GM23338 (cell line): ENCODE results near the gene DBF4B. TPM values are rescaled to one million over a fixed set of nuclear protein-coding genes. Genes with fewer than 3 reads are reported as not detected.

Experiments
- ATAC-seq: fragments of 200-7000 bp; cut with Tn5 transposase; 3 replicates; pipeline ENCODE4 v1.9.1; 2020
- DNase-seq: peaks from one replicate; pipeline ENCODE4 v3.0.0-alpha.2; 2015; ENCODE audit warnings: low spot score
- H2AFZ ChIP-seq: fragments of 200-600 bp; sonication (generic); 2 replicates; pipeline ENCODE4 v1.8.0; 2016; ENCODE audit warnings: antibody characterized with exemption, mild to moderate bottlenecking, moderate library complexity
- H3F3A ChIP-seq: fragments of 200-600 bp; sonication (generic); replicated peaks from 2 replicates; pipeline ENCODE4 v1.8.0; 2017; ENCODE audit warnings: antibody characterized with exemption, mixed run types, low read depth
- H3K27ac ChIP-seq: fragments of 200-600 bp; sonication (generic); 2 replicates; pipeline ENCODE4 v1.6.1; 2016; ENCODE audit warnings: low read depth
- H3K27me3 ChIP-seq: fragments of 200-600 bp; sonication (generic); 2 replicates; pipeline ENCODE4 v1.8.0; 2016; ENCODE audit warnings: mild to moderate bottlenecking, mixed run types, moderate library complexity; ENCODE audit not compliant: insufficient read depth
- H3K36me3 ChIP-seq: fragments of 200-600 bp; sonication (generic); 2 replicates; pipeline ENCODE4 v1.8.0; 2016; ENCODE audit warnings: mild to moderate bottlenecking; ENCODE audit not compliant: insufficient read depth
- H3K4me1 ChIP-seq: fragments of 200-600 bp; sonication (generic); 2 replicates; pipeline ENCODE4 v1.8.0; 2016; ENCODE audit warnings: mild to moderate bottlenecking, moderate library complexity; ENCODE audit not compliant: insufficient read depth
- H3K4me2 ChIP-seq: fragments of 200-600 bp; sonication (generic); 2 replicates; pipeline ENCODE4 v1.7.1; 2017; ENCODE audit warnings: mixed run types
- H3K4me3 ChIP-seq: fragments of 200-600 bp; sonication (generic); 2 replicates; pipeline ENCODE4 v1.6.1; 2016; ENCODE audit warnings: mixed run types
- H3K79me2 ChIP-seq: fragments of 200-600 bp; sonication (generic); replicated peaks from 2 replicates; pipeline ENCODE4 v1.8.0; 2017; ENCODE audit warnings: mild to moderate bottlenecking; ENCODE audit not compliant: insufficient read depth
- H3K9me2 ChIP-seq: fragments of 200-600 bp; sonication (generic); 2 replicates; pipeline ENCODE4 v1.8.0; 2017; ENCODE audit not compliant: insufficient read depth
- H4K20me1 ChIP-seq: fragments of 200-600 bp; sonication (generic); replicated peaks from 2 replicates; pipeline ENCODE4 v1.8.0; 2017; ENCODE audit warnings: mild to moderate bottlenecking; ENCODE audit not compliant: insufficient read depth
- H3K27ac Mint-ChIP-seq: 2 replicates; pipeline ENCODE4 v1.8.0; 2020; ENCODE audit warnings: inconsistent platforms, mild to moderate bottlenecking, moderate library complexity, mixed read lengths
- H3K27me3 Mint-ChIP-seq: 3 replicates; pipeline ENCODE4 v1.8.0; 2022; ENCODE audit warnings: low read depth, mild to moderate bottlenecking, moderate library complexity, mixed read lengths, inconsistent platforms; ENCODE audit not compliant: insufficient read depth, poor library complexity
- H3K36me3 Mint-ChIP-seq: 3 replicates; pipeline ENCODE4 v1.8.0; 2021; ENCODE audit warnings: low read depth, mild to moderate bottlenecking, inconsistent platforms, moderate library complexity, mixed read lengths
- H3K4me1 Mint-ChIP-seq: 3 replicates; pipeline ENCODE4 v1.8.0; 2020; ENCODE audit warnings: mild to moderate bottlenecking, inconsistent platforms, mixed read lengths
- H3K4me3 Mint-ChIP-seq: 3 replicates; pipeline ENCODE4 v1.8.0; 2021; ENCODE audit warnings: moderate library complexity, mild to moderate bottlenecking, inconsistent platforms, mixed read lengths
- H3K9me3 Mint-ChIP-seq: 3 replicates; pipeline ENCODE4 v1.8.0; 2020; ENCODE audit warnings: moderate library complexity, mild to moderate bottlenecking, inconsistent platforms, mixed read lengths
- CREB1 ChIP-seq: fragments of 250-450 bp; sonication (Bioruptor Pico); IDR thresholded peaks from 2 replicates; pipeline ENCODE4 v1.5.0; 2020; ENCODE audit warnings: low read depth, mild to moderate bottlenecking, moderate library complexity
- CTCF ChIP-seq, 2 experiments: fragments of 200-600 bp in 1 of 2; sonication (generic) in 1 of 2; conservative IDR thresholded peaks; 2 replicates each; pipeline versions ENCODE4 v1.5.1 to v1.6.1; 2016 to 2017; ENCODE audit warnings: antibody characterized with exemption in 2 of 2, low read depth in 2 of 2, mild to moderate bottlenecking in 2 of 2, moderate library complexity in 1 of 2
- ETS1 ChIP-seq: IDR thresholded peaks from 2 replicates; pipeline ENCODE4 v1.6.1; 2016; ENCODE audit warnings: antibody characterized with exemption
- EZH2 ChIP-seq: fragments of 200-600 bp; sonication (generic); IDR thresholded peaks from one replicate; pipeline ENCODE4 v1.8.0; 2017; ENCODE audit warnings: antibody characterized with exemption, mild to moderate bottlenecking, low read depth; ENCODE audit not compliant: unreplicated experiment
- EZH2phosphoT487 ChIP-seq: fragments of 200-600 bp; sonication (generic); IDR thresholded peaks from one replicate; pipeline ENCODE4 v1.8.1; 2018; ENCODE audit warnings: antibody characterized with exemption; ENCODE audit not compliant: unreplicated experiment
- JUNB ChIP-seq: IDR thresholded peaks from one replicate; pipeline ENCODE4 v1.6.1; 2016; ENCODE audit warnings: antibody characterized with exemption; ENCODE audit not compliant: unreplicated experiment
- NANOG ChIP-seq: IDR thresholded peaks from 2 replicates; pipeline ENCODE4 v1.6.1; 2016; ENCODE audit warnings: antibody characterized with exemption, borderline replicate concordance
- POLR2AphosphoS5 ChIP-seq: IDR thresholded peaks from 2 replicates; pipeline ENCODE4 v1.6.1; 2016; ENCODE audit warnings: antibody characterized with exemption, low read depth
- STAT1 ChIP-seq: IDR thresholded peaks from one replicate; pipeline ENCODE4 v1.6.1; 2016; ENCODE audit warnings: antibody characterized with exemption; ENCODE audit not compliant: unreplicated experiment
- ZNF114 ChIP-seq: fragments of 250-450 bp; sonication (Bioruptor Pico); IDR thresholded peaks from 2 replicates; pipeline ENCODE4 v1.5.0; 2020; ENCODE audit warnings: mild to moderate bottlenecking, moderate library complexity
- ZNF331 ChIP-seq: fragments of 250-450 bp; sonication (Bioruptor Pico); IDR thresholded peaks from 2 replicates; pipeline ENCODE4 v1.5.0; 2020; ENCODE audit warnings: low read depth, mild to moderate bottlenecking, moderate library complexity
- polyA plus RNA-seq: library from polyadenylated mRNA; unstranded; fragments of >200 nt; fragmentation: Nextera tagmentation; extraction: Ambion mirVana; gene quantifications from 2 replicates; pipeline ENCODE4 v1.2.1, GENCODE V29; 2016
- total RNA-seq: library from RNA; depleted of rRNA; stranded (reverse); fragments of >200 nt; shearing (Covaris generic); gene quantifications from 2 replicates; pipeline ENCODE4 v1.2.3, GENCODE V29; 2014
- TF ChIP-seq, protein P1 (sequence below): fragments of 250-450 bp; sonication (Bioruptor Pico); IDR thresholded peaks from 2 replicates; pipeline ENCODE4 v1.5.0; 2020; ENCODE audit warnings: mild to moderate bottlenecking, moderate library complexity
- TF ChIP-seq, protein P2 (sequence below): IDR thresholded peaks from one replicate; pipeline ENCODE4 v1.6.1; 2018; ENCODE audit warnings: antibody characterized with exemption; ENCODE audit not compliant: unreplicated experiment

Gene DBF4B
- total and polyA plus RNA-seq, 2 experiments from 2014 or later, result 9.9 to 16.4 TPM

GRCh38 chr17:44787271-44787940 lies 78.9 kb downstream of the DBF4B start:
- Histone ChIP-seq H3K36me3 (no peaks in the 10 kb centered on the region), H3K27me3 (no peaks in the 10 kb centered on the region), H3K9me2 (no peaks in the 10 kb centered on the region), H3K79me2 (no peaks in the 10 kb centered on the region), H2AFZ (no peak overlapping the region), H3F3A (0 out of 2 replicates have a peak, but pooled peaks cover 4% of the 10 kb centered on the region), H3K4me2 (no peak overlapping the region), H3K4me3 (no peak overlapping the region), H3K27ac (no peak overlapping the region), H3K4me1 (peaks cover 5% of the 10 kb centered on the region), H4K20me1 (no peaks in the 10 kb centered on the region)
- ATAC-seq, result peak; percentile 33
- Mint-ChIP-seq H3K27ac (no peak overlapping the region), H3K36me3 (no peaks in the 10 kb centered on the region), H3K4me1 (peaks cover 14% of the 10 kb centered on the region), H3K27me3 (peaks cover 9% of the 10 kb centered on the region), H3K4me3 (no peak overlapping the region), H3K9me3 (no peaks in the 10 kb centered on the region)
- TF ChIP-seq ETS1, result no peak
- no peak for TF ChIP-seq CREB1 (CRISPR knock-in tag)
- no peak for TF ChIP-seq ZNF331
- TF ChIP-seq POLR2AphosphoS5, result no peak
- no peak for TF ChIP-seq STAT1
- TF ChIP-seq EZH2phosphoT487, result no peak
- TF ChIP-seq CTCF (conservative IDR thresholded peaks at IDR 0.05; ENCODE audit: low read depth in 2 of 2), result no peak
- TF ChIP-seq, protein P1, sequence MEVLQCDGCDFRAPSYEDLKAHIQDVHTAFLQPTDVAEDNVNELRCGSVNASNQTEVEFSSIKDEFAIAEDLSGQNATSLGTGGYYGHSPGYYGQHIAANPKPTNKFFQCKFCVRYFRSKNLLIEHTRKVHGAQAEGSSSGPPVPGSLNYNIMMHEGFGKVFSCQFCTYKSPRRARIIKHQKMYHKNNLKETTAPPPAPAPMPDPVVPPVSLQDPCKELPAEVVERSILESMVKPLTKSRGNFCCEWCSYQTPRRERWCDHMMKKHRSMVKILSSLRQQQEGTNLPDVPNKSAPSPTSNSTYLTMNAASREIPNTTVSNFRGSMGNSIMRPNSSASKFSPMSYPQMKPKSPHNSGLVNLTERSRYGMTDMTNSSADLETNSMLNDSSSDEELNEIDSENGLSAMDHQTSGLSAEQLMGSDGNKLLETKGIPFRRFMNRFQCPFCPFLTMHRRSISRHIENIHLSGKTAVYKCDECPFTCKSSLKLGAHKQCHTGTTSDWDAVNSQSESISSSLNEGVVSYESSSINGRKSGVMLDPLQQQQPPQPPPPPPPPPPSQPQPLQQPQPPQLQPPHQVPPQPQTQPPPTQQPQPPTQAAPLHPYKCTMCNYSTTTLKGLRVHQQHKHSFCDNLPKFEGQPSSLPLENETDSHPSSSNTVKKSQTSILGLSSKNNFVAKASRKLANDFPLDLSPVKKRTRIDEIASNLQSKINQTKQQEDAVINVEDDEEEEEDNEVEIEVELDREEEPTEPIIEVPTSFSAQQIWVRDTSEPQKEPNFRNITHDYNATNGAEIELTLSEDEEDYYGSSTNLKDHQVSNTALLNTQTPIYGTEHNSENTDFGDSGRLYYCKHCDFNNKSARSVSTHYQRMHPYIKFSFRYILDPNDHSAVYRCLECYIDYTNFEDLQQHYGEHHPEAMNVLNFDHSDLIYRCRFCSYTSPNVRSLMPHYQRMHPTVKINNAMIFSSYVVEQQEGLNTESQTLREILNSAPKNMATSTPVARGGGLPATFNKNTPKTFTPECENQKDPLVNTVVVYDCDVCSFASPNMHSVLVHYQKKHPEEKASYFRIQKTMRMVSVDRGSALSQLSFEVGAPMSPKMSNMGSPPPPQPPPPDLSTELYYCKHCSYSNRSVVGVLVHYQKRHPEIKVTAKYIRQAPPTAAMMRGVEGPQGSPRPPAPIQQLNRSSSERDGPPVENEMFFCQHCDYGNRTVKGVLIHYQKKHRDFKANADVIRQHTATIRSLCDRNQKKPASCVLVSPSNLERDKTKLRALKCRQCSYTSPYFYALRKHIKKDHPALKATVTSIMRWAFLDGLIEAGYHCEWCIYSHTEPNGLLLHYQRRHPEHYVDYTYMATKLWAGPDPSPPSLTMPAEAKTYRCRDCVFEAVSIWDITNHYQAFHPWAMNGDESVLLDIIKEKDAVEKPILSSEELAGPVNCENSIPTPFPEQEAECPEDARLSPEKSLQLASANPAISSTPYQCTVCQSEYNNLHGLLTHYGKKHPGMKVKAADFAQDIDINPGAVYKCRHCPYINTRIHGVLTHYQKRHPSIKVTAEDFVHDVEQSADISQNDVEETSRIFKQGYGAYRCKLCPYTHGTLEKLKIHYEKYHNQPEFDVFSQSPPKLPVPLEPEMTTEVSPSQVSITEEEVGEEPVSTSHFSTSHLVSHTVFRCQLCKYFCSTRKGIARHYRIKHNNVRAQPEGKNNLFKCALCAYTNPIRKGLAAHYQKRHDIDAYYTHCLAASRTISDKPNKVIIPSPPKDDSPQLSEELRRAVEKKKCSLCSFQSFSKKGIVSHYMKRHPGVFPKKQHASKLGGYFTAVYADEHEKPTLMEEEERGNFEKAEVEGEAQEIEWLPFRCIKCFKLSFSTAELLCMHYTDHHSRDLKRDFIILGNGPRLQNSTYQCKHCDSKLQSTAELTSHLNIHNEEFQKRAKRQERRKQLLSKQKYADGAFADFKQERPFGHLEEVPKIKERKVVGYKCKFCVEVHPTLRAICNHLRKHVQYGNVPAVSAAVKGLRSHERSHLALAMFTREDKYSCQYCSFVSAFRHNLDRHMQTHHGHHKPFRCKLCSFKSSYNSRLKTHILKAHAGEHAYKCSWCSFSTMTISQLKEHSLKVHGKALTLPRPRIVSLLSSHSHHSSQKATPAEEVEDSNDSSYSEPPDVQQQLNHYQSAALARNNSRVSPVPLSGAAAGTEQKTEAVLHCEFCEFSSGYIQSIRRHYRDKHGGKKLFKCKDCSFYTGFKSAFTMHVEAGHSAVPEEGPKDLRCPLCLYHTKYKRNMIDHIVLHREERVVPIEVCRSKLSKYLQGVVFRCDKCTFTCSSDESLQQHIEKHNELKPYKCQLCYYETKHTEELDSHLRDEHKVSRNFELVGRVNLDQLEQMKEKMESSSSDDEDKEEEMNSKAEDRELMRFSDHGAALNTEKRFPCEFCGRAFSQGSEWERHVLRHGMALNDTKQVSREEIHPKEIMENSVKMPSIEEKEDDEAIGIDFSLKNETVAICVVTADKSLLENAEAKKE (CRISPR knock-in tag), result no peak
- TF ChIP-seq JUNB, result no peak
- TF ChIP-seq ZNF114 (CRISPR knock-in tag), result no peak
- TF ChIP-seq NANOG, result no peak
- TF ChIP-seq EZH2, result no peak
- TF ChIP-seq, protein P2, sequence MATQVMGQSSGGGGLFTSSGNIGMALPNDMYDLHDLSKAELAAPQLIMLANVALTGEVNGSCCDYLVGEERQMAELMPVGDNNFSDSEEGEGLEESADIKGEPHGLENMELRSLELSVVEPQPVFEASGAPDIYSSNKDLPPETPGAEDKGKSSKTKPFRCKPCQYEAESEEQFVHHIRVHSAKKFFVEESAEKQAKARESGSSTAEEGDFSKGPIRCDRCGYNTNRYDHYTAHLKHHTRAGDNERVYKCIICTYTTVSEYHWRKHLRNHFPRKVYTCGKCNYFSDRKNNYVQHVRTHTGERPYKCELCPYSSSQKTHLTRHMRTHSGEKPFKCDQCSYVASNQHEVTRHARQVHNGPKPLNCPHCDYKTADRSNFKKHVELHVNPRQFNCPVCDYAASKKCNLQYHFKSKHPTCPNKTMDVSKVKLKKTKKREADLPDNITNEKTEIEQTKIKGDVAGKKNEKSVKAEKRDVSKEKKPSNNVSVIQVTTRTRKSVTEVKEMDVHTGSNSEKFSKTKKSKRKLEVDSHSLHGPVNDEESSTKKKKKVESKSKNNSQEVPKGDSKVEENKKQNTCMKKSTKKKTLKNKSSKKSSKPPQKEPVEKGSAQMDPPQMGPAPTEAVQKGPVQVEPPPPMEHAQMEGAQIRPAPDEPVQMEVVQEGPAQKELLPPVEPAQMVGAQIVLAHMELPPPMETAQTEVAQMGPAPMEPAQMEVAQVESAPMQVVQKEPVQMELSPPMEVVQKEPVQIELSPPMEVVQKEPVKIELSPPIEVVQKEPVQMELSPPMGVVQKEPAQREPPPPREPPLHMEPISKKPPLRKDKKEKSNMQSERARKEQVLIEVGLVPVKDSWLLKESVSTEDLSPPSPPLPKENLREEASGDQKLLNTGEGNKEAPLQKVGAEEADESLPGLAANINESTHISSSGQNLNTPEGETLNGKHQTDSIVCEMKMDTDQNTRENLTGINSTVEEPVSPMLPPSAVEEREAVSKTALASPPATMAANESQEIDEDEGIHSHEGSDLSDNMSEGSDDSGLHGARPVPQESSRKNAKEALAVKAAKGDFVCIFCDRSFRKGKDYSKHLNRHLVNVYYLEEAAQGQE, result no peak
- no peak for DNase-seq
